Measurements from ENCODE around the gene ZNF407. TPM values are rescaled to one million over a fixed set of nuclear protein-coding genes. Genes with fewer than 3 reads are reported as not detected.

The ZNF407 gene
- total RNA-seq, 1 donor from 2014 or later = 14.7 TPM

- Mint-ChIP-seq H3K36me3 (no peaks in the 10 kb centered on the region), H3K27me3 (no peaks in the 10 kb centered on the region), H3K4me3 (no peak overlapping the region), H3K27ac (no peak overlapping the region), H3K4me1 (ENCODE audit: unreplicated experiment) (peaks cover 28% of the 10 kb centered on the region), H3K9me3 (no peaks in the 10 kb centered on the region)
- TF ChIP-seq CTCF (conservative IDR thresholded peaks at IDR 0.05) = no peak
- DNase-seq (ENCODE audit: extremely low spot score, unreplicated experiment) = no peak
Observed at GRCh38 chr18:74856434-74856833, 258.8 kb downstream of the ZNF407 start.

- H3K36me3 Mint-ChIP-seq = no peaks in the 10 kb centered on the region
Observed at GRCh38 chr18:74856928-74857327, 259.3 kb downstream of the ZNF407 start.

GRCh38 chr18:74857901-74858300, 260.2 kb downstream of the ZNF407 start:
- no peak overlapping the region for H3K27ac Mint-ChIP-seq
- no peak for DNase-seq (ENCODE audit: extremely low spot score, unreplicated experiment)
- H3K36me3 Mint-ChIP-seq = no peaks in the 10 kb centered on the region
- peaks cover 28% of the 10 kb centered on the region for H3K4me1 Mint-ChIP-seq (ENCODE audit: unreplicated experiment)
- H3K27me3 Mint-ChIP-seq = no peaks in the 10 kb centered on the region
- TF ChIP-seq CTCF (conservative IDR thresholded peaks at IDR 0.05) = no peak
- H3K9me3 Mint-ChIP-seq = no peaks in the 10 kb centered on the region
- H3K4me3 Mint-ChIP-seq = no peak overlapping the region

More at GRCh38 chr18:74856928-74857327, 259.3 kb downstream of the ZNF407 start:
- H3K27ac Mint-ChIP-seq = no peak overlapping the region
- no peak for DNase-seq (ENCODE audit: extremely low spot score, unreplicated experiment)
- H3K4me3 Mint-ChIP-seq = no peak overlapping the region
- H3K27me3 Mint-ChIP-seq = no peaks in the 10 kb centered on the region
- peaks cover 28% of the 10 kb centered on the region for H3K4me1 Mint-ChIP-seq (ENCODE audit: unreplicated experiment)
- no peaks in the 10 kb centered on the region for H3K9me3 Mint-ChIP-seq
- TF ChIP-seq CTCF (conservative IDR thresholded peaks at IDR 0.05) = no peak

GRCh38 chr18:74861154-74861553, 263.5 kb downstream of the ZNF407 start:
- H3K9me3 Mint-ChIP-seq = no peaks in the 10 kb centered on the region
- no peaks in the 10 kb centered on the region for H3K27me3 Mint-ChIP-seq
- no peak for TF ChIP-seq CTCF (conservative IDR thresholded peaks at IDR 0.05)
- H3K36me3 Mint-ChIP-seq = no peaks in the 10 kb centered on the region
- peaks cover 16% of the 10 kb centered on the region for H3K4me1 Mint-ChIP-seq (ENCODE audit: unreplicated experiment)
- no peak for DNase-seq (ENCODE audit: extremely low spot score, unreplicated experiment)
- H3K27ac Mint-ChIP-seq = no peak overlapping the region
- no peak overlapping the region for H3K4me3 Mint-ChIP-seq

GRCh38 chr18:74862094-74862493, 264.4 kb downstream of the ZNF407 start:
- Mint-ChIP-seq H3K4me1 (ENCODE audit: unreplicated experiment) (peaks cover 12% of the 10 kb centered on the region), H3K27me3 (no peaks in the 10 kb centered on the region), H3K9me3 (no peaks in the 10 kb centered on the region), H3K27ac (no peak overlapping the region), H3K36me3 (no peaks in the 10 kb centered on the region), H3K4me3 (no peak overlapping the region)
- DNase-seq (ENCODE audit: extremely low spot score, unreplicated experiment) = no peak
- TF ChIP-seq CTCF (conservative IDR thresholded peaks at IDR 0.05) = no peak

GRCh38 chr18:74866577-74866976, 268.9 kb downstream of the ZNF407 start:
- no peak for TF ChIP-seq CTCF (conservative IDR thresholded peaks at IDR 0.05)
- H3K9me3 Mint-ChIP-seq = no peaks in the 10 kb centered on the region
- H3K4me1 Mint-ChIP-seq (ENCODE audit: unreplicated experiment) = peaks cover 10% of the 10 kb centered on the region
- H3K4me3 Mint-ChIP-seq = no peak overlapping the region
- no peaks in the 10 kb centered on the region for H3K36me3 Mint-ChIP-seq
- H3K27me3 Mint-ChIP-seq = no peaks in the 10 kb centered on the region
- DNase-seq (ENCODE audit: extremely low spot score, unreplicated experiment) = no peak
- H3K27ac Mint-ChIP-seq = no peak overlapping the region

Measured in type B pancreatic cell (in vitro differentiated cells).